Esophagus muscularis mucosa (tissue), 3 donors: ENCODE measurements around the gene ASB4.

Source experiments
- CTCF ChIP-seq, 3 experiments: fragments of 200-600 bp in 2 of 3; fragments of 450-650 bp in 1 of 3; sonication (generic) in 2 of 3; IDR thresholded peaks; one replicate each; pipeline ENCODE4 v1.5.1; 2017 to 2019; ENCODE audit warnings: antibody characterized with exemption in 3 of 3, mild to moderate bottlenecking in 2 of 3, moderate library complexity in 1 of 3
- POLR2A ChIP-seq: fragments of 450-650 bp; IDR thresholded peaks from one replicate; pipeline ENCODE4 v1.6.1; 2017; ENCODE audit warnings: antibody characterized with exemption, moderate library complexity, mild to moderate bottlenecking, low read depth
- POLR2AphosphoS5 ChIP-seq, 2 donors: sonication (generic); formaldehyde crosslinking; IDR thresholded peaks; one replicate each; pipeline ENCODE4 v1.6.1; 2017; ENCODE audit warnings: antibody characterized with exemption in 2 of 2

DNA sequence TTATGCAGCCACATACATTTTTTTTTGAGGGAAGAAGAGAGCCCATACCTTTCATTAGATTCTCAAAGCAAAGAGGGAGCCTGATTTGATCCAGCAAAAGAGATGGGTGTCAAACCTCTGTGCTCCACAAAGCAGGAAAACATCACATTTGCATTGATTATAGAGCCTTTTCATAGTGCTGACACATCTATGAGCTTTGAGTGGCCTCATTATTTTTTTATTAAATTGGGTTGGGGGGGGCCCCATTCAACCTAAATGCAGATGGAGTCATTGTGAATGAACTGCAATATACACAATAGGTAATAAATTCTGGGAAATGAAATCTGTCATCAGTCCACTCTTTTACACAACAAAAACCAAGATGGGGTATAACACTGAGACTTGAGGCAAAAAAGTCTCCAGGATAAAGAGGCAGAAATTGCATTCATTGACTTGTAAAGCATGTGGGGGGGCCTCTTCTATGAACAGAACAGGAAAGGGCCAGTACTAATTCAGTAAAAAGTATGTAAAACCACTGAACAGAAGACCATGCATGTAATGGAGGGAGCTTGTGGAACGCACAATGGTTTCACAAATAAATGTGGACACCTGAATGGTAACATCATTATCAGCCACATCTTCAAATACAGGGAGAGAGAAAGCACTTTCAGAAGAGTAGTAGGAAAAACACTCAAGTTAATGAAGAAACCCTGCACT is 17.7 kb upstream of the ASB4 start:
- TF ChIP-seq POLR2AphosphoS5 (IDR thresholded peaks at IDR 0.05) (no peak), POLR2A (no peak), CTCF (IDR thresholded peaks at IDR 0.05) (no peak)
